ENCODE data around the gene NUP62.
"Not testable (repeated sequence)": the region's sequence is repeated elsewhere in the genome, so short reads cannot be mapped to it uniquely, and the experiment has no call there.

NUP62 gene

DNA sequence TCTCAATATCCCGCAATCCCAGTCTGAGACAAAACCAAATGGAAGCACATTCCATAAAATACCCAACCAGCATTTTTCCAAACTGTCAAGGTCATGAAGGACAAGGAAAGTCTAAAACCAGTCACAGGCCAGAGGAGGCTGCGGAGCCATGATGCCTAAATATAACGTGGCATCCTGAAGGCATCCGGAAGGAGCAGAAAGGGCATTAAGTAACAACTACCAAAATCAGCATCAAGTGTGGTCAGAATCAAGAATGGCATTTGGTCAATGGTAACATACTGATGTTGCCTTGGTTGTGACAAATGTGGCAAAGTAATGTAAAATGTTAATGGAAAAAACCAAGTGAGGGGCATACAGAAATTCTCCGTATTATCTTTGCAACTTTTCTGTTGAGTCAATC, 3.8 kb downstream of the NUP62 start:
- no peak for DNase-seq (ENCODE audit: low read depth in 2 of 2)

DNA sequence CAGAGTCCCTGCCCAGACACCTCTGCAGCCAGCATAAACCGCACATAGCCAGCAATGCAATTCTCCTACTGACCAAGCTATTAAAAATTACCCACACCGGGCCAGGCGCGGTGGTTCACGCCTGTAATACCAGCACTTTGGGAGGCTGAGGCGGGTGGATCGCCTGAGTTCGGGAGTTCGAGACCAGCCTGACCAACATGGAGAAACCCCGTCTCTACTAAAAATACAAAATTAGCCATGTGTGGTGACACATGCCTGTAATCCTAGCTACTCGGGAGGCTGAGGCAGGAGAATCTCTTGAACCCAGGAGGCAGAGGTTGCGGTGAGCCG, 4.5 kb downstream of the NUP62 start:
- DNase-seq (ENCODE audit: low read depth in 2 of 2) = not testable (repeated sequence)

DNA sequence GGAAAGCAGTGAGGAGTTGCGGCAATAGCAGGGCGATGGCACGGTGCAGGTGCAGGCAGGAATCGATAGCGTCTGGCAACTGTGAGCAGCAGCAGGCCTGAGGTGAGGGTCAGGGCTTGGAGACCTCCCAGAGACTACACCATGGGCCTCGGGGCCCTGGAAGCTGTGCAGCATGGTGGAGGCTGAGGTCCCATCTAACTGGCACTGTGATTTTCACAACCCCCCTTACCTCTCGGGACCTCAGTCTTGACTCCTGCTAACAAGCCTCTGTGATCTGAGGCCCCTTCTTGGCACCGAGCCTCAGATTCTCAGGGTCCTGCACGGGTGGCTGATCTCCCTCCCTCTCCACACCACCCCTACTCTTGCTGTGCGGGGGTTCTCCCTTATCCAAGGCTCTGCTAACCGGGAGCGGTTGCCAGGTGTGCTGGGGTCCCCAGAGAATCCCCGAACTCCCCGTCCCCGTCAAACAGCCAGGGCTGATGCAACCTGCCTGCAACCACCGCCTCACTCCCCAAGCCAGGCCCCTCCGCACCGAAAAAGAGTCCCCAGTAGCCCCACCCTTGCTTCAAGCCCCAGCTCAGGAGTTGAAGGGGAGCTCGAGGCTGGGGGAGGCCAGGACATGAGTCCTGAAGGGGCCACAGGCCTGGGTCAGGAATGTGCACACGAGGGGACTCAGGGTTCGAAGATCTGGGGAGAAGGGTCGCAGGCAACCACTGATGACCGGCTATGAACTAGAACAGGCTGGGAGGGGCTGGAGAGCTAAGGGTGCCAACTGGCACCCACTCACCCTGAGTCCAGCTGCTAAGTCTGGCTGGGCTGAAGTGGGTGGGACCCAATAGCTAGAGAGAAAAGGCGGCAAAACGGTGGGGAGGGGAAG, 5.1 kb downstream of the NUP62 start:
- DNase-seq (ENCODE audit: low read depth in 2 of 2) = no peak

DNA sequence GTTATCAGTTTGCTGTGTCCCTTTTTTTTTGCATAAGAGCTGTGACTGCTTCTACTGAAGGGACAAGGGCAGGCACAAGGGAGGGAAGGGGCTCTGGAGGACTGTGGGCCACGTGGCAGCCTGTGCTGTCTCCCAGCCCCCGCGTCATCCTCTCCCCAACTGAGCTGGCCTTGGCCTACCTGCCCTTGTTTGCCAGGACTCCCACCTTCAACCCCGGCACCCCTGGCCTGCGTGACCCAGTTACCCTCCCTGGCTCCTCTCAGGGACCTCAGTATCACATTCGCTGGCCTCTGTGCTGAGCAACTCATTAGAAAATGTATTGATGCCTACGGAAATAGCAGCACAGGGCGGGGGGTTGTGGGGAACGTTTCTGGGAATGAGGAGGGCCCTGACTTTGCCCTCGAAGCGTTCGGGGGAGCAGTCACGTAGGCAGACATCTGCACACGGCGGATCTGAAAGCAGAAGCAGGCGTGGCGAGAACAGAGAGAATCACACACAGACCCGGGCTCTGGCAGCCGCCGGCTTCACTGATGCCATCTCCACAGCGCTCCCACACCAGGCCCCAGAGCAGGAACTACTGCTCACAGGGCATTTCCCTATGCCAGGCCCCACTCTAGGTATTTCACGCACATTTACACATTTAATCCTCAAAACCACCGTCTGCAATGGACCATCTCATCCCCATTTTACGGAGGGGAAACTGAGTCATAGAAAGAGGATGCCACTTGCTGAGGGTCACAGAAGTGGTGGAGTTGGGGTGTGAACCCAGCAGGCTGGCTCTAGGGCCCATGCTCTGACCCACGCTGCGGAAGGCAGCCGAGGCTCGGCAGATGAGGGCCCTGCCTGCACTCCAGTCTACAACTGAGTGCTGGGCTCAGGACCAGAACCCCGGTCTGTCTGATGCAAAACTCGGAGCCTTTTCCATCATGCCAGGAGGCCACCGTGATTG, 6.0 kb downstream of the NUP62 start:
- DNase-seq (ENCODE audit: low read depth in 2 of 2) = no peak

DNA sequence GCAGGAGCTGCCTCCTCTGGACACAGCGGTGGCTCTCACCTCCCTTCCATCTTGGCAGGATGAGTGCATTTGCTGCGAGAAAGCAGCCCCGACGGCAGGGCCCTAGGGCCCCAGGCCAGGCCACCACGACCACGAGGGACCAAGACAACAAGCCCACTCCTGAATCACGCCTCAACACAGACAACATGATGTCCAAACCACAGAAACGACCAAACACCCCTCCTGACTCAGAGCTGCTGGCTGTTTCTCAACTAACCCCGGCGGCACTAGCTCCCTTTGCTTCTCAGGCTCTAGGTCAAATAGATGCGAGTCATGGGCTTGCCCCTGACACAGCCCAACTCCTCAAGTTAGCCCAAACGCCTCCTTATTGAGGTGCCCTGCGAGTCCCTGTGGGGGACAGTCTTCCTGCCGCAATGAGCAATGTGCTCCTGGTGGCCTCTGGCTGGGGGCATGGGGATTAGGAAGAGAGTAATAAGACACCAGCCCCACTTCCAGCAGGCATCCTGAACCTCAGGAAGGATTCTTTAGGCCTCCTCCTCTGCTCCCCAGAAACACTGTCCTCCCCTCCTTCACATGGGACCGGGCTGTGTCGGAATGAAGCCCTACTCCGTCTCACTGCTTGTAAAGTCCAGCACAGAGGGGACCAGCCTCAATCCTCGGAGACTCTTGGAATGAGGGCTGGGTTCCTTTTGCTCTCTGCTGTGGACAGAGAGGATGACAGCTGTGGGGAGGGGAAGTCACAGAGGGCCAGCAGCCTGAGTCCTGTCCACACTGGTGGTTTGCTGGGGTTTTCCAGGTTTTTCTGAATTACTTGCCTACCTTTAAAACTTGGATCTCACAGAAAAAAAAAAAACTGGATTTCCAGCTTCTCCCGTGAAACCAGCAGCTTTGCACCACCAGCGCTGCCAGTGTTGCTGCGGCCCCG, 7.2 kb downstream of the NUP62 start:
- DNase-seq (ENCODE audit: low read depth in 2 of 2) = no peak

DNA sequence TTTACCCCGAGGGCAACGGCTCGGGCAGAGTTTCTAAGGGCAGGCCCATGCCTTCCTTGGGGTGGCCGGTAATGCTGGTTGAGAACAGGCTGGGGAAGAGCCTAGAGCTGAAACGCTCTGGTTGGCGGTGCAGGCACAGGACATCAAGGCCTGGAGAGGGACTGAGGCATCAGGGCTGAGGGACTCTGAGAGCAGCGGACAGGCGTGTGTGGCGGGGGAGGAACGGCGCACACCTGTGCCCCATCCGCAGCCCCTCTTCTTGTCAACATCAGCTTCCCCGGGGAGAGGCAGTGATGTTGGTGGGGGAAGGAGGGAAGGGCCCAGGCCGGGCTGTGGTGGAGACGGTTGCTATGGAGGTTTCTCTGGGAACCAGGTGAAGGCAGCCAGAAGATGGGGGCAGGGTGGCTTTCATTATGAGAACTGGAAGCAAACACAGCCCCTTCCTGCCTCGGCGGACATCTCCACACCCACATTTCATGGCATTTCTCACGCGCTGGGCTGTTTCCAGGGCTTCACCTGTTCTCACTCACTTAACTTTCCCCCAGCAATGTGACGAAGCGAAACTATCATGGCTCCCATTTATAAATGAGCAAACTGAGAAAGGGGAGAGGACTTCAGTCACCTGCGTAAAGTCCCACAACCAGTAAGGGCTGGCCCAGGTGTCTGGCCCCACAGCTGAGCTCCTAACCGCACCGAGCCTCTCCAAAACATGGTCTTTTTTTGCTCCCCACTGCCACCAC, 8.5 kb downstream of the NUP62 start:
- DNase-seq (ENCODE audit: low read depth in 2 of 2) = no peak

DNA sequence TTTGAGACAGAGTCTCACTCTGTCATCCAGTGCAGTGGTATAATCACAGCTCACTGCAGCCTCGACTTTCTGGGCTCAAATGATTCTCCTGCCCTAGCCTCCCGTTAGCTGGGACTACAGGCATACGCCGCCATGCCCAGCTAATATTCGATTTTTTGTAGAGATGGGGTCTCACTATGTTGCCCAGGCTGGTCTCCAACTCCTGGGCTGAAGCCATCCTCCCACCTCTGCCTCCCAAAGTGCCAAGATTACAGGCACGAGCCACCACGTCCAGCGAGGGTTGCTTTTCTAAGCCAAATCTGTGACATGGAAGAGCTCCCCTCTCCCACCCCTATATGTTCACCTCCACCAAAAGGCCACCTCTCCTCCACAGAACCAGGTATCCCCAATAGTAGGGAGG, 11.2 kb downstream of the NUP62 start:
- no peak for DNase-seq (ENCODE audit: low read depth in 2 of 2)

DNA sequence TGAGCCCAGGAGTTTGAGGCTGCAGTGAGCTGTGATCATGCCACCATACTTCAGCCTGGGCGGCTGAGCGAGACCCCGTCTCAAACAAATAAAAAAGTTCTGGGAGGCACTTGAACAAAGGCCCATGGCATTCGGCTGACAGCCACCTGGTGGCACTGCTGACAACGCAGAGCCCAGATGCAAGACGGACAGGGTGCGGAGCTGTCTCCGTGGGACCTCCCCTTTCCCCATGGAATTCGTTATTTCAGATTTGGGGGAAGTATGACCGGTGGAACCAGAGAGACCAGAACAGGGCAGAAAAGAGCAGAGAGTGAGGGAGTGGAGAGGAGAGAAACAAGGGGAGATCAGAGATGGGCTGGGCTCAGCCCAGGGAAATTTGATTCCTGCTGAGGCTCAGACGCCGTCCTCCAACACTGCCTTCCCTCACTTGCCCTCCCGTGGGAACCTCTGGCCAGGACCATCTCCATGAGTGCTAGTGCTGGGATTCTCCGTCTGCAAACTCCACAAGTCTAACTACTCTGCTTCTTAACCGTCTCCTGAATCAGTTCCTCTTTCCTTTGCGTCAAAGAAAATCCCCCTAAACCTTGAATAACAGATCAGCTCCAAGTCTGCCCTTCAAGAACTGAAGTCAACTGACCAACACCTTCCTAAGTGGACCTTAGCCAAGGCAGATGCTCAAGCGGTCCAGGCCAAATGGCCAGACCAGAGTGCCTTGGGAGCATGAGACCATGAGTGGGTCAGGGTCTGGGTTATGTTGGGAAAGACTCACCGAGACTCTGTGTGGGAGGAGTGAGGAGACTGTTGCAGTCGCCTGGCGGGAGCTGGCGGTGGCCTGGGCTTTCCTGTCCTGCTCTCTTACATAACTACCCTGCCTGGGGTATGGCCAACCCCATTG, 12.2 kb downstream of the NUP62 start:
- DNase-seq (ENCODE audit: low read depth in 2 of 2) = no peak

DNA sequence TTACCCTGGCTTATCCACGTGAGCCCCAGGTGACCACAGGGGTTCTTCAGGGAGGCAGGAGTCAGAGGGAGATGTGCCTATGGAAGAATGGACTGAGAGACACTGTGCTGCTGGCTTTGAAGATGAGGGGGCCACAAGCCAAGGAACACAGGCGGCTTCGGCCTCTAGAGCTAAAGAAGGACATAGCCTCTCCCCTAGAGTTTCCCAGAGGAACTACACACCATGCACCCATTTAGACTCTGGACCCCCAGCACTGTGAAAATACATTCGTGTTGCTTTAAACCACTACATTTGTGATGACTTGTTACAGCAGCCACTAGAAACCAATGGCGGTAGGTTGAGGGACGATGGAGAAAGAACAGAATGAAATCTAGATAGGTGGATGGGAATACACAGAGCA, 14.0 kb downstream of the NUP62 start:
- DNase-seq (ENCODE audit: low read depth in 2 of 2) = no peak

DNA sequence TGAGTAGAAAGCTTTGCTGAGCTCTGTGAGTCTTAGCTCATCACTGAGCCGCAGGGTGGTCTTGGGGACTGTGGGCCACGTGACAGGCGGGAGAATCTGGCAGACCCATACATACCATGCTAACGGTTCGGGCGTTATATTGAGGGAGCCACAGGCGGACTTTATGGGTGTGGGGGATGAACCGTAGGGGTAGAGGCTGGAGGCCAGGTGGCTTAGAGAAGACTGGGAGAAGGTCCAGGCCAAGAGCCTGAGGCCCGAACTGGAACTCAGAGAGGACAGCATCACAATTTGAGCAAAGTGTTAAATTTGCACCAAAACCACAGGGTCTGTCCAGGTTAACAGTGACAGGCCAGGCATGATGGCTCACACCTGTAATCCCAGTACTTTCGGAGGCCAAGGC, 15.6 kb downstream of the NUP62 start:
- DNase-seq (ENCODE audit: low read depth in 2 of 2) = no peak

DNA sequence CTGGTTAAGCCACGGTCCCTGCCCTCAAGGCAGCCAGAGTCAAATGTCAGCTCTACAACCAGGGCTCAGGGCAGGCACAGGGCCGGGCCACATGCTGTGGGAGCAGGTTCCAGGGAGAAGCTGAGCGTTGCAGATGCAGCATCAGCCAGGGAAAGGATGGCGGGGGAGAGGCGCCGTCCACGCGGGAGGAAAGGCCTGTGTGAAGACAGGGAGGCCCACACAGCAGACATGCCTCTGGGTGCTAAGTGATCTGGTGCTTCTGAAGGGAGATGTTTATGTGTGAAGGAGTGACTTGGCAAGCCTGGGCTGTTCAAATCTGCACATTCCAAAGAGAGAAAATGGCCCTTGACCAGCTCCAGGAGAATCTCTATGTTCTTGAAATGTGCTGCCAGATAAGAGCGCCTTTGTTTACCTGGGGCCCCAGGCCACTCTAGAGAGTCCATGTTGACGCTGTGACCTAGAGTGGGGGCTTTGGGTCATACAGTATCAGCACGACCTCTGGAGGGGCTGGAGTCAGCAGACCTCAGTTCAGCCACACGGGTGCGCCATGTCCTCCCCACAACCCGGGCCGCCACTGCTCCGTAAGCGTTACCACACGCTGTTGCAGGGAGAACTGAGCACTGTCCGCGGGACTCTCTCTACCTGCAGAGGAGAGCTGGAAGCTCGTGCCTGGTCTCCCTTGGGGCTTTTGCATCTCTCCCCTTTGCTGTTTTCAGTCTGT, 16.2 kb downstream of the NUP62 start:
- no peak for DNase-seq (ENCODE audit: low read depth in 2 of 2)

DNA sequence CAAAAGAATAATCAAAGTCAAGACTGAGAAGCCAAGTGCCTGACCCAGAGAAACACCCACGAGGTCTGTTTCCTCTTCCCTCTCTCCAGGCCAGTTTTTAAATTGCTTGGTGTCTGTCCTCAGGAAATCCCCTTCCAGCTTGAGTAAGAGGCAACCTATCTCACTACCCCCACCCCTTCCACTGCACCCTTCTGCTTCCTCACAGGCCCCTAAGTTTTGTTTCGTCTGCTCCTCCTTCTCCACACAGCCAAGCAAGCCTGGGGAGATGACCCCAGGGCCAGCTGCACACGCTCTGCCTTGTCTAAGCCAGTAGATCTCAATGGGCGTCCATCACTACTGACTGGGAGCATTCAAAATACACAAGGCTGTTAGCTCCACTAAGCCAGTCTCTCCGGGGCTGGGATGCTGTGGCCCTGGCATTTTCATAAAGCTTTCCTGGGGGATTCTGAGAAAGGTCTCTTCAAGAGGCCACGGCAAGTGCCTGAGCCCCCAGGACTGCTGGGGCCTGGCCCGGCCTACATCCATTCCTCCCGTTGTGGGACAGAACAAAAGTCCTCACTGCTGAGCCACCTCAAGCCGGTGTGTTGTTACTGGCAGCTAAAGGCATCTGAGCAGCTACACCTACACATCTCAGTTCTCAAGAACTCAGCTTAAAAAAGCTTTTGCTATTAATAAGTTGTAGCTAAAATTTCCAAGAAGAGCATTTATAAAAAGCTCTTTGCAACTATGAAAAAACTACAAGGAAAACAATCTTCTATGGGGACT, 17.7 kb downstream of the NUP62 start:
- no peak for DNase-seq (ENCODE audit: low read depth in 2 of 2)

DNA sequence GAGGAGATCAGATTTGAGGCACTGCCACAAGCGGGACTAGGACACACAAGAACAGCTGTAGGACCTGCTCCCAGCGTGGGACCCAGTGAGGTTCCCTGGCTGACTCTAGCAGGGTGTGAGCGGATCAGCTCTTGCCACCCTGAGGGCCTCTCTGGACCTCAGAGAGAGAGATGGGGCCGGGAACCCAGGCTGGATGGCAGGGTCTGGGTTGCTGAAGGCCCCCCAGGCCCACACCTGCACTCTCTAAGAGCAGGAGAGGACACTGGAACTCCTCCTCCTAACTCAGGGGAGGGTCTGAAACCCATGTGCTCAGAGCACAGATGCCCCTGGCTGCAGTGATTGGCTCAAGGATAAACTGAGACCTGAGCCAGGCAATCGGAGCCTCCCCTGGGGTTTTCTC, 19.1 kb downstream of the NUP62 start:
- DNase-seq (ENCODE audit: low read depth in 2 of 2) = no peak

DNA sequence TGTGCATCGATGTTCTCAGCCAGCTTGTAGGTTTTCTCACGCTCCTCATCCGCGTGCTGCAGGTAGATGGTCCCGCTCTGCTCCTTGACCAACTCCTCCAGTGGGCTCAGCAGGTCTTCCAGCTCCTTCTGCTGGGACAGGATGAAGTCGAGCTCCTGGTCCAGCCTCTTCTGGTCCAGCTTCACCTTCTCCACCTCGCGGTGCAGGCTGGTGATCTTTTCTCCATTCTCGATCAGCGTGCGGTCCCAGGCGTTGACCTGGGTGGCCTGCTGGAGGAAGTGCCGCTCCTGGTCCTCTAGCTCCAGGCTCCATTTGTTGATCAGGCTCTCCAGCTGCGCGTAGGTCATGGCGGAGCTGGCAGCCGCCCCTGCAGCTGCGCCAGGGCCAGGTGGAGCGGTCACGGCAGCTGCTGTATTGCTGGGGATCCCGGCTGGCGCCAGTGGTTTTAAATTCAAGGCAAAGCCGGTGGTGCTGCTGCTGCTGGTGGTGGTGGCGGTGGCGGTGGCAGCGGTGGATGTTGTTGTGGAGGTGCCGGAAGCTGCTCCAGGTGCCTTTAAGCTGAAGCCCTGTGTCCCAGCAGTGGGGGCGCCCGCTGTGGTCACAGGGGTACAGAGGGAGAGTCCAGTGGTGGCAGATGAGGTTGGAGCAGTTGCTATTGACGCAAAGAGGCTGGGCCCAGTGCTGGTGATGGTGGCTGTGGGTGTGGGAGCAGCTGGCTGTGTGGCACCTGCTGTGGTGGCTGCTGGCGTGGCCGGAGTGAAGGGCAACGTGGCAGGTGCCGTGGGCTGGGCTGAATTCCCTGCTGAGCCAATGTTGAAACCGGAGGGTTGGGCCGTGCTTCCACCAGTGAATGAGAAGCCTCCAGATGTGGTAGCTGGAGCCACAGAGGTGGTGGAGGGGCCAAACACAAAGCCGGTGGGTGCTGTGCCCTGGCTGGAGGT, 20.6 kb downstream of the NUP62 start:
- DNase-seq (ENCODE audit: low read depth in 2 of 2) = no peak

DNA sequence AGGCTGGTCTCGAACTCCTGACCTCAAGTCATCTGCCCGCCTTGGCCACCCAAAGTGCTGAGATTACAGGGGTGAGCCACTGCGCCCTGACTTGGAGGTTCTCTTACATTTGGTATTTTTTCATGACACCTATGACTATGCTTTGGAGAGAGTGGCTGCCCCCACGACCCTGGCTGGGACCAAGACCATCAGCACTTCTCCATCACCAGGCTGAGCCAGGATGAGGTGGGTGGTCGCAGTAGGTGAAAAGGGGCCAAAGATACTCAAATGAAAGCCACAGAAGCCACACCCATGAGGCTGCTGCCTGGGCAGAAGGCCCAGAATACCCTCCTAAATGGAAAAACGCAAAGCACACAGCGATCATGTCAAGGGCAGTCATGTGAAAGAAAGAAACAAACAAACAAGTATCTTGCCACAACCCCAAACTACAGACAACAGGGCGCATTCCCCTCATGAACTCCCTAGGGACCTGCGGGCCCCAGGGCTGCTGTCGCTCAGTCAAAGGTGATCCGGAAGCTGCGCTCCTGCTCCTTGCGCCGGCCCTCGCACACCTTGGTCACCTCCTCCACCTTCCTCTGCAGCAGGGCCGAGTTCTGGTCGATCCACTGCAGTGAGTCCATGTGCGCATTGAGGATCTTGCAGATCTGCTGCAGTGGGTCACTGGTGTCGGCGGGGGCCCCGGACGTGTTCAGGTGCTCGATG, 21.4 kb downstream of the NUP62 start:
- no peak for DNase-seq (ENCODE audit: low read depth in 2 of 2)

DNA sequence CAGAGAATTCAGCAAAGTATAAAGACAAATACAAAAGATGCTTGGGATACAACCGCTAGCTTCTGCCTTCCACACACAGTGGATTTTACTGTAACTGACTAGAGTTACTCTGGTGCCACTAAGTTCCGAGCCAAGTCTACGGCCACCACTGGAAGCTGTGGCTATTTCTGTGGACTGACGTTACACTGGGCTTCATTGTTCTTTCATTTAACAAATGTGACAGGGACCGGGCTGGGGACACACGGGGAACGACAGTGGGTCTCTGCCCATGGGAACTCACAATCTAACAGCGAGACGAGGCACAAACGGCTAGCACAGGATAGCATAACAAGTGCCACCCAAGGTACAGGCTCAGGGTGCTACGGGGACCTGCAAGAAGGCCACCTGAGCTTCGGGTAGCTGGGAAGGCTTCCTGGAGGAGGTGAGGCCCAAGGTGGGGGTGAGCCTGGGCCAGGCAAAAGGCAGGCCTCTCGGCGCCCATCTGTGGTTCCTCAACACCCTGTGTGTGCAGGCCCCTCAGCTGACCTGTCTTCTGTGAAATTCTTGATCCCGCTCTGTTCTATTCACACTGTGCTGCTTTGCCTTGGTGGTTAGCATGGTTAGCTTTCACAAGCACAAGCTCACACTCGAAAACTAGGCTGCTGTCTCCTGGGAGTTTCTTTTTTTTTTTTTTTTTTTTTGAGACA, 22.3 kb downstream of the NUP62 start:
- no peak for DNase-seq (ENCODE audit: low read depth in 2 of 2)

Data from stimulated activated CD8-positive, alpha-beta memory T cell treated with anti-CD3 and anti-CD28 coated beads, Interleukin-2, amount 100 ng/mL, for 48 hours (primary cell).